ENCODE data around the gene PIP5K1A.

The PIP5K1A gene

DNA sequence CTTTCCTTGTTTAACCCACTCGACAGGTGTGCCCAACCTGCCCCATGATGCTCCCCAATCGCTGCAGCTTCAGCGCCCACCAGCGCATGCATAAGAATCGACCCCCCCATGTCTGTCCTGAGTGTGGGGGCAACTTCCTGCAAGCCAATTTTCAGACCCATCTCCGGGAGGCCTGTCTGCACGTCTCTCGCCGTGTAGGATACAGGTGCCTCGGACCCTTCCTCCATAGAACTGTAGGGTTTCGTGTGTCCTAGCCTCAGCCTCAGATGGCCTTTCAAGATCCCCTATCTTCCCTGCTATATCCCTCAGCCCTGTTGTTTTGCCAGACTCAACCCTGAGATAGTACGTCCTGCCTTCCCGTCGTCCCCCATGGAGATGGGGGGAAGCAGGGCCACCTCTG, 90.2 kb downstream of the PIP5K1A start:
- no peak for DNase-seq (ENCODE audit: low read depth in 2 of 2, low spot score in 1 of 2)

DNA sequence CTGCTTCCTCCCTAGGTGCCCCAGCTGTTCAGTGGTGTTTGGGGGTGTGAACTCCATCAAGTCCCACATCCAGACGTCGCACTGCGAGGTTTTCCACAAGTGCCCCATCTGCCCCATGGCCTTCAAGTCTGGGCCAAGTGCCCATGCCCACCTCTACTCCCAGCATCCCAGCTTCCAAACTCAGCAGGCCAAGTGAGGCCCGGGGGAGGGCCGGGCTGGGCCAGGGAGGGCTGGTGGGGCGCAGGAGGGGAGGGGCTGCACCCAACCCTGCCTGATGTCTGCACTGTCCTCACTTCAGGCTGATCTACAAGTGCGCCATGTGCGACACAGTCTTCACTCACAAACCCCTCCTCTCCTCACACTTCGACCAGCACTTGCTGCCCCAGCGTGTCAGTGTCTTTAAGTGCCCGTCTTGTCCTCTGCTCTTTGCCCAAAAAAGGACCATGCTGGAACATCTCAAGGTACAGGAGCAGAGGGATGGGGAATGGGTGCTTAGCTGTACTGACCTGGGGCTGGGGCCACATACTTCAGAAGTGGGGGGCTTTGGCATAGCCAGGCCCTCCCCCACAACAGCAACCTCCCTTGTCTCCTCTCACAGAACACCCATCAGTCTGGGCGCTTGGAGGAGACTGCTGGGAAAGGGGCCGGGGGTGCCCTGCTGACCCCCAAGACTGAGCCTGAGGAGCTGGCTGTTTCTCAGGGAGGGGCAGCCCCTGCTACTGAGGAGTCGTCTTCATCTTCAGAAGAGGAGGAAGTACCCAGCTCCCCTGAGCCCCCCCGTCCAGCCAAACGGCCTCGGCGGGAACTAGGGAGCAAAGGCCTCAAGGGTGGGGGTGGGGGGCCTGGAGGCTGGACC, 91.0 kb downstream of the PIP5K1A start:
- no peak for DNase-seq (ENCODE audit: low read depth in 2 of 2, low spot score in 1 of 2)

DNA sequence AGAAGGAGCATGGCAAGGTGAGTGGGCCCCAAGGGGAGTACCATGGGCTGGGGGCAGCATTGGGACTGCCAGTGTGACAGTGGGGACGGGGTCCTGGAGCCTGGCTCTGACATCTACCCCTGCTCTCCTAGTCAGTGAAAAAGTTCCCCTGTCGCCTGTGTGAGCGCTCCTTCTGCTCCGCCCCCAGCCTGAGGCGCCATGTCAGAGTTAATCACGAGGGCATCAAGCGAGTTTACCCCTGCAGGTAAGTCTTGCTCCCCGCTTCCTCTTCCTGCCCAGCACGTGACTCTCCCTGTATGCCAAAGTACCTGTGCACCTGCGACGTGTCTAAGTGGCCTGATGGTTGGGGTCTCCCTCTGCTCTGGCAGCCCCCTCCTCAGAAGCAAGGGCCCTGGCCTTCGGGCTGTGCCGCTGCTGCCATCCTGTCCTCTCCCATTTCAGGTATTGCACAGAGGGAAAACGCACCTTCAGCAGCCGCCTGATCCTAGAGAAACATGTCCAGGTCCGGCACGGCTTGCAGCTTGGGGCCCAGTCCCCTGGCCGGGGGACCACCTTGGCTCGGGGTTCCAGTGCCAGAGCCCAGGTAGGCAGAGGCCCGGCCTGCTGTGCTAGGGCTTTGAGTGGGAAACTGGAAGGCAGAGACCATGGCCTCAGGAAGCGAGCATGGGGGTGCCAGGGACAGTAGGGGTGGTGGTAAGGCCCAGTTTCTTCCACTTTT, 91.8 kb downstream of the PIP5K1A start:
- no peak for DNase-seq (ENCODE audit: low read depth in 2 of 2, low spot score in 1 of 2)

DNA sequence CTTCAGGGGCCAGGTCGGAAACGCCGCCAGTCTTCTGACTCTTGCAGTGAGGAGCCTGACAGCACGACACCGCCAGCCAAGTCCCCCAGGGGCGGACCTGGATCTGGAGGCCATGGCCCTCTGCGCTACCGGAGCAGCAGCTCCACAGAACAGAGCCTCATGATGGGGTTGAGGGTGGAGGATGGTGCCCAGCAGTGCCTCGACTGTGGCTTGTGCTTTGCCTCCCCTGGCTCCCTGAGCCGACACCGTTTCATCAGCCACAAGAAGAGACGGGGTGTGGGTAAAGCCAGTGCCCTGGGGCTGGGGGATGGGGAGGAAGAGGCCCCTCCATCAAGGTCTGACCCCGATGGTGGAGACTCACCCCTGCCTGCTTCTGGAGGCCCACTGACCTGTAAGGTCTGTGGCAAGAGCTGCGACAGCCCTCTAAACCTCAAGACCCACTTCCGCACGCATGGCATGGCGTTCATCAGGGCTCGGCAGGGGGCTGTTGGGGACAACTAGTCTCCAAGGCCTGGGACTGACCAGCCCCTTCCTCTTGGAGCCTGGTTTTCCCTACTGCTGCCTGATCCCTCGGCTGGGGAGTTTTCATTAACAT, 92.5 kb downstream of the PIP5K1A start:
- DNase-seq (ENCODE audit: low read depth in 2 of 2, low spot score in 1 of 2): no peak

DNA sequence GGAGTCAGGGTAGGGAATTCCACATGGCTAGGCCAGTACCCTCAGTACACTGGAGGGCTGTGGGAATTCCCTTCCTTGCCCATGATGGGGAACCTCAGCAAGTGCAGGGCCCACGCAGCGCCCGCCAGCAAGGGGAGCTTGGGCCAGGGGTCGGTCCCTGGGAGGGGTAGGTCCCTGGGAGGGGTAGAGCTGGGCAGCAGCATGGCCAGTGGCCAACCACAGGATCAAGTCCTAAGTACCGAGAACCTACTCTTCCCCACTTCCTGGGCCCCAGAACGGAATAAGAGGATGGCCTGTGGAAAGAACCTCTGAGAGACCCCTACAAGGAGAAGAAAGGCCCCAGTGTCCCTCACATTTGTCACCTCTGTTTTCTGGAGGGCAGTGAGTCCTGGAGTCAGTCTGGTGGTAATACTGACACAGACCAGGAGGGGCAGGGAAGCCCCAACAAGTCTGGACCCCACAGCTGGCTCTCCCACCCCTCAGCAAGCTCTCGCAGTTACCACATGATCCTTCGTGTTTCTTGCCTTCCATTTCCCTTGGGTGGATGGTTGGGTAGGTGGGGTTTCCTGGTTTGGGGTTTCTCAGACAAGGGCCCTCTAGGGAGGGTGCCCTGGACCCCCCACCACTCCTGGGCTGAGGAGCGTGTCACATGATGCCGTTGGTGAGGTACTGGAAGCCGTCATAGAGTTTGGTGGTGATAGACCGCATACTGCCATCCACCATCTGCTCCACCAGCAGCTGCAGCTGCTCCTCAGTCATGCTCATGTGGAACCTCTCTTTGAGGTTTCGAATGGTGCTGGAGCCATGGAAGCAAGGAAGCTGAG, 94.1 kb downstream of the PIP5K1A start:
- DNase-seq (ENCODE audit: low read depth in 2 of 2, low spot score in 1 of 2): no peak

DNA sequence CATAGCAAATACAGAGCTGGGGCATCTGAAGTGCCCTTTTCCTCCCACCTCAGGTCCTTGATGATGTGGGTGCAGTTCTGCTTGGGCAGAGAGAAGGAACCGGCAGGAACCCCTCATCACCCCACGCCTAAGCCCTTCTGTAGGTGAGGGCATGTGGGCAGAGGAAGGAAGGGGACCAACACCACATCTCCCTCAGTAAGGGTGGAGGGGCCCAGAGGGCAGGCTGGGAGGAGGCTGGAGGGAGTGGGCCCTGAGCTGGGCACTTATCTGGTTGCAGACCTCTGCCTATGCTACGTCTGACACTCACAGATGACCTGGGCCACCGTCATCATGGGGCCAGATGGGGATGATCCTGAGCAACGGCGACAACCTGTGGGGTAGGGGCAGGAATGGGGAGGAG, 94.7 kb downstream of the PIP5K1A start:
- no peak for DNase-seq (ENCODE audit: low read depth in 2 of 2, low spot score in 1 of 2)

DNA sequence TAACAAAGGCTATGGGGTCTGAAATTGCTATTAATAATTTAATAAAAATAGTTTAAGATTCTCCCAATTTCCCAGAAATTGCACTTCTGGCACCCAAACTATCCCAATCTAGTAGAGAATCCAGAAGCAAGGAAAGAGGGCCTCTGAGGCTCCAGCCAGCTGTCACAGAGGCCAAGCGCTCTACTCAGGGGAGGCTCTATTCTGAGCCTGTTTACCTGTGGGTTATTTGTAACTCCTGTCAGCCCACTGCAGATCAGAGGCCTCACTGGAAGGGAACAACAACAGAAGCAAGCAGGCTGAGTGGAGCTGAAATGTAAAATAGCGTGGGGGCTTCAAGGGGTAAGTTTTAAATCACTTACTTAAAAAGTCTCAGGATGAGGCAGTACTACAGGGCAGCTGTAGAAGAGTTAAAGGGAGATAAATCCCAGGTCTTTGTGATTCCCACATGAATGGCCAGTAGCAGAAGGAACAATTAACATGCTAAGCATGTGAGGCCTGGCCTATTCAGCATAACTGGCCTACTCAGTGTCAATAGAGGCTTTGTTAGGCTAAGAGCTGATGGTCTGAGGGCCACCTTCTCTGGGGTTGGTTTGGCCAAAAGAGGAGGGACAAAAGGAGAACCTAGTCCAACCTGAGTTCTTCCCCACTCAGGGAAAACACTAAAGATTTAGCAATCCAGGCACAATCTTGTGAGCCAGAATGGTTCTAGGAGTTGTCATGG, 96.5 kb downstream of the PIP5K1A start:
- DNase-seq (ENCODE audit: low read depth in 2 of 2, low spot score in 1 of 2): no peak
